Mucosa of descending colon (tissue), 3 donors: ENCODE data around the gene PPP1CC. TPM values are rescaled to one million over a fixed set of nuclear protein-coding genes. Genes with fewer than 3 reads are reported as not detected.
A peak's percentile ranks its signal among the peaks of the same experiment; 100 is the strongest.

Experiments used
- ATAC-seq: fragments of 200-7000 bp; cut with Tn5 transposase; one replicate; pipeline ENCODE4 v1.9.1; 2020; ENCODE audit warnings: mild to moderate bottlenecking, moderate library complexity
- DNase-seq, 3 donors: peaks; one replicate each; pipeline ENCODE4 v3.0.0-alpha.2; 2020
- H3K36me3 ChIP-seq: fragments of 200-600 bp; one replicate; pipeline ENCODE4 v1.8.0; 2021; ENCODE audit warnings: low read depth, mild to moderate bottlenecking
- H3K4me1 ChIP-seq: fragments of 200-600 bp; one replicate; pipeline ENCODE4 v1.8.0; 2021; ENCODE audit warnings: low read depth, mild to moderate bottlenecking
- H3K4me3 ChIP-seq: fragments of 200-600 bp; one replicate; pipeline ENCODE4 v1.8.0; 2021; ENCODE audit warnings: mild to moderate bottlenecking
- H3K9me3 ChIP-seq: fragments of 200-600 bp; one replicate; pipeline ENCODE4 v1.8.0; 2021; ENCODE audit warnings: mild to moderate bottlenecking
- CTCF ChIP-seq: fragments of 200-600 bp; IDR thresholded peaks from one replicate; pipeline ENCODE4 v1.8.0; 2022; ENCODE audit warnings: antibody characterized with exemption, mild to moderate bottlenecking
- intact Hi-C, 2 donors: fragments of 100-400 bp; cut with DNase I in 1 of 2; cut with micrococcal nuclease in 1 of 2; formaldehyde crosslinking; loops; one replicate each; pipeline versions ENCODE4 v1.11.0 to v1.11.1; 2022; cut with DNase I, micrococcal nuclease
- total RNA-seq, 3 donors: library from RNA; stranded (reverse); fragmentation: NEBNext Ultra II Directional in 2 of 3; extraction: Animal tissue kit (Norgen Biotek cat#: 25700) in 2 of 3; gene quantifications; one replicate each; pipeline versions ENCODE4 v1.2.1 to v1.2.4, GENCODE V29; 2021 to 2023
- donor health status: DM: no; HTN: no; CAD: no; lungs with moderate emphysema.
- donor health status: DM: no; HTN: no; CAD: no.
- donor health status: DM: no; HTN: yes; CAD: no.

The PPP1CC gene
- total RNA-seq, 3 donors from 2014 or later, result 145 to 171 (median 161) TPM

GRCh38 chr12:110705309-110705708 lies 37.4 kb downstream of the PPP1CC start:
- H3K36me3 ChIP-seq, result no peaks in the 10 kb centered on the region
- H3K4me3 ChIP-seq, result no peak overlapping the region
- peaks cover 3% of the 10 kb centered on the region for H3K4me1 ChIP-seq
- intact Hi-C loops, result no loop called here
- H3K9me3 ChIP-seq, result no peaks in the 10 kb centered on the region
- DNase-seq (no peak), ATAC-seq (no peak)
- no peak for TF ChIP-seq CTCF

- peak; percentile 77 for ATAC-seq
Observed at GRCh38 chr12:110704750-110705149, 37.9 kb downstream of the PPP1CC start.

GRCh38 chr12:110704231-110704630 lies 38.5 kb downstream of the PPP1CC start:
- Histone ChIP-seq H3K4me1 (peaks cover 3% of the 10 kb centered on the region), H3K9me3 (no peaks in the 10 kb centered on the region), H3K4me3 (no peak overlapping the region), H3K36me3 (no peaks in the 10 kb centered on the region)
- intact Hi-C loops, result no loop called here
- DNase-seq (no peak), ATAC-seq (no peak)
- no peak for TF ChIP-seq CTCF

More at GRCh38 chr12:110704750-110705149, 37.9 kb downstream of the PPP1CC start:
- no peaks in the 10 kb centered on the region for H3K36me3 ChIP-seq
- intact Hi-C loops, result no loop called here
- H3K9me3 ChIP-seq, result no peaks in the 10 kb centered on the region
- peak in 1 of 3 donors; percentile 60 for DNase-seq
- no peak overlapping the region for H3K4me3 ChIP-seq
- H3K4me1 ChIP-seq, result peaks cover 3% of the 10 kb centered on the region
- TF ChIP-seq CTCF, result no peak

- H3K36me3 ChIP-seq, result no peaks in the 10 kb centered on the region
- DNase-seq (no peak), ATAC-seq (no peak)
- no peak for TF ChIP-seq CTCF
- H3K4me1 ChIP-seq, result peaks cover 6% of the 10 kb centered on the region
- no peak overlapping the region for H3K4me3 ChIP-seq
- intact Hi-C loops, result no loop called here
- no peaks in the 10 kb centered on the region for H3K9me3 ChIP-seq
Observed at GRCh38 chr12:110702081-110702480, 40.6 kb downstream of the PPP1CC start.

- H3K36me3 ChIP-seq, result no peaks in the 10 kb centered on the region
- no peak for DNase-seq
- no peaks in the 10 kb centered on the region for H3K9me3 ChIP-seq
- peaks cover 3% of the 10 kb centered on the region for H3K4me1 ChIP-seq
- intact Hi-C loops, result no loop called here
- no peak overlapping the region for H3K4me3 ChIP-seq
- TF ChIP-seq CTCF, result no peak
- ATAC-seq, result no peak
Observed at GRCh38 chr12:110699591-110700445, 42.9 kb downstream of the PPP1CC start.
